AG04449 (cell line): ENCODE measurements around the gene BTBD18.

ENCODE experiments used
- CTCF ChIA-PET: fragments of 350-600 bp; formaldehyde crosslinking; extraction: SDS; loops from one replicate; lab custom pipeline; 2021; ENCODE audit warnings: antibody characterized with exemption; lab: Yijun Ruan, JAX
- POLR2A ChIA-PET: fragments of 400-600, 350-600 bp; formaldehyde crosslinking; extraction: SDS; loops from one replicate; lab custom pipeline; 2020; ENCODE audit warnings: antibody characterized with exemption, inconsistent platforms; lab: Yijun Ruan, JAX
- DNase-seq: peaks from one replicate; pipeline ENCODE4 v3.0.0-alpha.2; 2010; ENCODE audit warnings: low read depth, low spot score
- H3K4me3 ChIP-seq: 2 replicates; pipeline ENCODE4 v1.5.1; 2011; ENCODE audit warnings: low read depth, mild to moderate bottlenecking, control low read depth, low read length
- TF ChIP-seq, protein P1 (sequence below): IDR thresholded peaks from one replicate; pipeline ENCODE4 v1.5.1; 2011; ENCODE audit warnings: mild to moderate bottlenecking, moderate library complexity, low read length, control low read depth, inconsistent platforms; ENCODE audit not compliant: insufficient read depth; ENCODE audit errors: missing control alignments

BTBD18 gene

DNA sequence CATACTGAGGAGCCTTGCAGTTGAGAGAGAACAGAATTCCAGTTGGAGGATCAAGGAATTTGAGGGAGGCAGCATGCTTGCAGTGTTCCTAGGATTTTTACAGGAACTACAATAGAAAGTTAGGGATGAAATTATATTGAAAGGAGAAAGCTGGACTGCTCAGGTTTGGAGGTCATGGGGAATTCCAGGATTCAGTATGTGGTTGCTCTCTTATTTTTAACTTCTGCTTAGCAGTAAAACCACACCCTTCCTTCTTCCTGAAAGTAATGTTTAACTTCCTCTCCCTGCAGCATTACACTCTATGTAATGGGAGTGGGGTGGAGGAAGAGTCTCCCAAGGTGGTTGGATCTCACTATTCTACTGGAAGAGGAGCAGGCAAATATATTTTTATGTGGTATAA is 41.3 kb upstream of the BTBD18 start:
- TF ChIP-seq, protein P1, sequence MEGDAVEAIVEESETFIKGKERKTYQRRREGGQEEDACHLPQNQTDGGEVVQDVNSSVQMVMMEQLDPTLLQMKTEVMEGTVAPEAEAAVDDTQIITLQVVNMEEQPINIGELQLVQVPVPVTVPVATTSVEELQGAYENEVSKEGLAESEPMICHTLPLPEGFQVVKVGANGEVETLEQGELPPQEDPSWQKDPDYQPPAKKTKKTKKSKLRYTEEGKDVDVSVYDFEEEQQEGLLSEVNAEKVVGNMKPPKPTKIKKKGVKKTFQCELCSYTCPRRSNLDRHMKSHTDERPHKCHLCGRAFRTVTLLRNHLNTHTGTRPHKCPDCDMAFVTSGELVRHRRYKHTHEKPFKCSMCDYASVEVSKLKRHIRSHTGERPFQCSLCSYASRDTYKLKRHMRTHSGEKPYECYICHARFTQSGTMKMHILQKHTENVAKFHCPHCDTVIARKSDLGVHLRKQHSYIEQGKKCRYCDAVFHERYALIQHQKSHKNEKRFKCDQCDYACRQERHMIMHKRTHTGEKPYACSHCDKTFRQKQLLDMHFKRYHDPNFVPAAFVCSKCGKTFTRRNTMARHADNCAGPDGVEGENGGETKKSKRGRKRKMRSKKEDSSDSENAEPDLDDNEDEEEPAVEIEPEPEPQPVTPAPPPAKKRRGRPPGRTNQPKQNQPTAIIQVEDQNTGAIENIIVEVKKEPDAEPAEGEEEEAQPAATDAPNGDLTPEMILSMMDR = no peak
- H3K4me3 ChIP-seq = no peak overlapping the region
- ChIA-PET CTCF (interaction anchor here (0.8 to 1.3 kb wide), 3 partner anchors 10 to 35 kb away, joined by 3 read pairs; no protein-coding TSS in a partner anchor), POLR2A (no interaction called here)
- no peak for DNase-seq

DNA sequence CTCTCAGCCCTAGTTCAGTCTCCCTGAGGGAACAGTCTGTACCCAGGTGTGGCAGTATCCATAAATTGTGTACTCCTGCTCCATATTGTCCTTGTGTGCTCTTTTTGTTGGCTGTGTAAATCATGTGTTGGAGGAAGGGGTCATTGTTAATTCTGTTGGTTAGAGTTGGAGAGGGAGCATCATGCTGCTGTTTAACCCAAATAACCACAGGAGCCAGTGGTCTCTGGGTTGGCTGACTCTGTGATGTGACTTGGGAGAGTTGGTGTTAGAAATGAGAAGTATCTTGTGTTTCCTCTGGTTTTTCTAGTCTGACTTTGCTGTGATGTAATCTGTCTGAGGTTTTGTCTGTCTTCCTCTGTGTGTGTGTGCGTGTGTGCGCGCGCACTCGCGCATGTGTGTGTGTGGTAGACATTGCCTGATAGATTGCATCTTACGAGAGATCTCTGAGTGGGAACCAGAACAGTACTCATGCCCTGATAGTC is 40.5 kb upstream of the BTBD18 start:
- TF ChIP-seq, protein P1 = no peak
- CTCF ChIA-PET = interaction anchor here (0.8 to 4.8 kb wide), 4 partner anchors 8 to 44 kb away, joined by 3 to 45 read pairs (median 4); no protein-coding TSS in a partner anchor

DNA sequence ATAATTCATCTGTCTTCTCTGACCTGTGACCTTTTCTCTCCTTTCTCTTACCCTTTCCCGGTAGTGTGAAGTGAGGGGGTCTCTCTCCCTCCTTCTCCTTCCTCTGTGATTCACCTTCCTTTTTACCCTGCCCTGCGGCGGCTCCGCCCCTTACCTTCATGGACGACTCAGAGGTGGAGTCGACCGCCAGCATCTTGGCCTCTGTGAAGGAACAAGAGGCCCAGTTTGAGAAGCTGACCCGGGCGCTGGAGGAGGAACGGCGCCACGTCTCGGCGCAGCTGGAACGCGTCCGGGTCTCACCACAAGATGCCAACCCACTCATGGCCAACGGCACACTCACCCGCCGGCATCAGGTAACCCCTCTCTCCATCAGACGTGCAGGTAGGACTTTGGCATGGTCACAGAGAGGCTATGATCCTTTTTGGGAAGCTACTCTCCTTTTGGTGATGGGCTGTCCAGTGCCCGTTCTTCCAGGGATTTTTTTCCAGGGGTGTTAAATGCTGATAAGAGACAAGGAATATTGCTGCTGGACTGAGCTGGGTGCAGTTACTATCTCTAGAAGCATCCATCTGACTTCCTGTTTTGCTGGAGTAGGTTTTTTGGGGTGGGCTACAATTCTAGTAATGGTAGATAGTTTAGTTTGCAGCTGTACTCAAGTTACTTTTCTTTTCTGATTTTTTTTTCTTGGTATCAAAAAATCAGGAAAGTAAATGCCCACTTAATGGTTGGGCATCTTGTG is 39.9 kb upstream of the BTBD18 start:
- POLR2A ChIA-PET = no interaction called here
- no peak for DNase-seq

More for the DNA sequence above, 40.5 kb upstream of the BTBD18 start:
- POLR2A ChIA-PET = no interaction called here
- no peak for DNase-seq
- no peak overlapping the region for H3K4me3 ChIP-seq

DNA sequence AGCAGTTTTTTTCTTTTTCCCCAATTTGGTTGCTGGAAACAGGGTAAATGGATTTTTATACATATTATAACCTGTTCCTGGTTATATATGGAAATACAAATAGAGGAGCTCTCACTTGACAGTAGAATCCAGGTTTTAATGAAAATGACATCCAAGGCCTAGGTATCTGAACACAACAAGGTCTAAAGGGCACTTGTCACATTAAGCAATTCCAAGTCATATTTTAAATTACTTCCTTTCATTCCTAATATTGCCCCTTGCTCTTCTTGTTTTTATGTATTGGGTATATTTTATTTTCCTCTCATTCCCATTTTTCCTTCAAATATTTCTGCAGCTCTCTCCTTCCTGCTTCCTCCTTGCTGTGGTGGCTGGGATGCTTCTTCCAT is 37.1 kb upstream of the BTBD18 start:
- TF ChIP-seq, protein P1 = no peak
- CTCF ChIA-PET = interaction anchor here (1.4 to 4.8 kb wide), 3 partner anchors 12 to 37 kb away, joined by 3 to 45 read pairs (median 8); partner anchors contain the start of gene BTBD18
- no peak overlapping the region for H3K4me3 ChIP-seq
- POLR2A ChIA-PET = no interaction called here
- no peak for DNase-seq

More for the DNA sequence above, 39.9 kb upstream of the BTBD18 start:
- TF ChIP-seq, protein P1 = no peak
- CTCF ChIA-PET = interaction anchor here (0.8 to 4.8 kb wide), 6 partner anchors 9 to 44 kb away, joined by 3 to 45 read pairs (median 4); partner anchors contain the start of gene CTNND1
- H3K4me3 ChIP-seq = no peak overlapping the region

DNA sequence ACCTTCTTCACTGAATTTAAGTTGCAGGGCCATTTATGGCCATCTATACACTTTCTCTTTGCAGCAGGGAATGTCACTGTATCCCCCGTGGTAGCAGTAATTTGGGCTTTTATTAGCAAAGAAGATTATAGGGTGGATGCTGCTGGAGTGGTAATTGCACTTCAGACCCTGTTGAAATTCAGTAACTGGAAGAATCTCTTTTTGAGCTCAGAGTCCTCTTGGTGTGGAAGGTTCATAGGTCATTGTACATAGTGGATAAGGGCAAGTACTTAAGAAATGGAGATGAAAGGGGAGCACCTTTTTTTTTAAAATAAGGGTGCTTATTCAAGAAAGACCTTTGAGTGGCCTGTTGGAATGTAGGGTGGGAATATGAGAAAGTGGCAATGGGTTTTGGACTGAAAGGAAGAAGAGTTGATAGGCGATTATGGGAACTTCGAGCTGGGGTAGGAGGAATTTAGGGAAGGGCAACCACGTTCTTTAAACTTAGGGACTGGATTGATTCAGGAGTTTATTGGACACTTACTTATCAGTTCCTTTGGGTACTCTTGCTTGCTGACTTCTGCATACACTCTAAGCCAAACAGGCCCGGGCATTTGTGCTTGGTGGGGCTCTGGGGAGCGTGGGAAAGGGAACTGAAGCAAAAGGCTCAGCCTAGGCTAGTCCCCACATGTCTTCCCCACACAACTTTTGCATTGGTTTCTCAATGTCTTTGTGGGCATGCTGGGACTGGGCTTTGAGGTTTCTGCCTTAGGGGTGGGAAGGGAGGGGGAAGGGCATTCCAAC is 36.5 kb upstream of the BTBD18 start:
- ChIA-PET CTCF (interaction anchor here (1.4 to 4.8 kb wide), 3 partner anchors 12 to 36 kb away, joined by 3 to 45 read pairs (median 8); partner anchors contain the start of gene BTBD18), POLR2A (no interaction called here)
- H3K4me3 ChIP-seq = no peak overlapping the region
- DNase-seq = no peak
- TF ChIP-seq, protein P1 = no peak
